WTC11 (cell line): ENCODE data around the gene CFAP119. TPM values are rescaled to one million over a fixed set of nuclear protein-coding genes. Genes with fewer than 3 reads are reported as not detected.

Experiments used
- ATAC-seq: fragments of 200-7000 bp; cut with Tn5 transposase; 2 replicates; pipeline ENCODE4 v1.10.0; 2021; ENCODE audit warnings: mild to moderate bottlenecking, moderate library complexity
- CTCF ChIA-PET: fragments of 300-600 bp; sonication (Branson Sonifier 250); formaldehyde crosslinking; loops from one replicate; lab custom pipeline; 2021; ENCODE audit warnings: antibody characterized with exemption; lab: Charles Lee
- POLR2A ChIA-PET: fragments of 350-600 bp; sonication (Branson Sonifier 250); formaldehyde crosslinking; loops from one replicate; lab custom pipeline; 2021; ENCODE audit warnings: antibody characterized with exemption; lab: Charles Lee
- DNase-seq: peaks from one replicate; pipeline ENCODE4 v3.0.0; 2021; ENCODE audit warnings: low spot score
- H3K27ac Mint-ChIP-seq: 2 replicates; pipeline ENCODE4 v1.8.0; 2021; ENCODE audit warnings: mixed read lengths
- H3K27me3 Mint-ChIP-seq: 2 replicates; pipeline ENCODE4 v1.8.0; 2021; ENCODE audit warnings: low read depth, mild to moderate bottlenecking, moderate library complexity, mixed read lengths
- H3K36me3 Mint-ChIP-seq: 2 replicates; pipeline ENCODE4 v1.8.0; 2021; ENCODE audit warnings: mixed read lengths
- H3K4me1 Mint-ChIP-seq: 2 replicates; pipeline ENCODE4 v1.8.0; 2022; ENCODE audit warnings: mixed read lengths
- H3K4me3 Mint-ChIP-seq: 2 replicates; pipeline ENCODE4 v1.8.0; 2021; ENCODE audit warnings: mild to moderate bottlenecking, moderate library complexity, mixed read lengths
- H3K9me3 Mint-ChIP-seq: 2 replicates; pipeline ENCODE4 v1.8.0; 2021; ENCODE audit warnings: mixed read lengths
- AR ChIP-seq: fragments of 250-450 bp; sonication (Bioruptor Pico); IDR thresholded peaks from 2 replicates; pipeline ENCODE4 v1.9.0; 2021; ENCODE audit warnings: mild to moderate bottlenecking
- ATF2 ChIP-seq: sonication (generic); formaldehyde crosslinking; IDR thresholded peaks from 2 replicates; pipeline ENCODE4 v1.8.1; 2022; ENCODE audit warnings: low read depth, missing genetic modification reagents, borderline replicate concordance
- CBFB ChIP-seq: sonication (generic); formaldehyde crosslinking; IDR thresholded peaks from 2 replicates; pipeline ENCODE4 v1.8.1; 2022; ENCODE audit warnings: mild to moderate bottlenecking, low read depth, missing genetic modification reagents
- E2F1 ChIP-seq: sonication (generic); formaldehyde crosslinking; IDR thresholded peaks from 2 replicates; pipeline ENCODE4 v1.8.0; 2022; ENCODE audit warnings: mild to moderate bottlenecking, missing genetic modification reagents
- ERG ChIP-seq: fragments of 250-450 bp; sonication (Bioruptor Pico); IDR thresholded peaks from 2 replicates; pipeline ENCODE4 v1.8.0; 2021; ENCODE audit warnings: mild to moderate bottlenecking
- ESRRA ChIP-seq: sonication (generic); formaldehyde crosslinking; IDR thresholded peaks from 2 replicates; pipeline ENCODE4 v1.8.1; 2022; ENCODE audit warnings: mild to moderate bottlenecking, missing genetic modification reagents, borderline replicate concordance
- GTF2I ChIP-seq: fragments of 250-450 bp; sonication (Bioruptor Pico); conservative IDR thresholded peaks from 2 replicates; pipeline ENCODE4 v1.4.0; 2021; ENCODE audit warnings: mild to moderate bottlenecking
- HMGA2 ChIP-seq: fragments of 250-450 bp; sonication (Bioruptor Pico); IDR thresholded peaks from 2 replicates; pipeline ENCODE4 v1.4.0; 2021; ENCODE audit warnings: mild to moderate bottlenecking, moderate library complexity
- IRF2 ChIP-seq: sonication (generic); formaldehyde crosslinking; IDR thresholded peaks from 2 replicates; pipeline ENCODE4 v1.8.0; 2022; ENCODE audit warnings: low read depth, missing genetic modification reagents, borderline replicate concordance
- JUN ChIP-seq: sonication (generic); formaldehyde crosslinking; IDR thresholded peaks from 2 replicates; pipeline ENCODE4 v1.8.0; 2023; ENCODE audit warnings: mild to moderate bottlenecking, missing genetic modification reagents
- NFE2L1 ChIP-seq: sonication (generic); formaldehyde crosslinking; IDR thresholded peaks from 2 replicates; pipeline ENCODE4 v1.8.1; 2023; ENCODE audit warnings: missing genetic modification reagents
- NFYB ChIP-seq: sonication (generic); formaldehyde crosslinking; conservative IDR thresholded peaks from 2 replicates; pipeline ENCODE4 v1.8.0; 2022; ENCODE audit warnings: low read depth, missing genetic modification reagents
- OVOL2 ChIP-seq: fragments of 250-450 bp; sonication (Bioruptor Pico); IDR thresholded peaks from 2 replicates; pipeline ENCODE4 v1.9.0; 2021; ENCODE audit warnings: mild to moderate bottlenecking, borderline replicate concordance
- SOX15 ChIP-seq: fragments of 250-450 bp; sonication (Bioruptor Pico); IDR thresholded peaks from 2 replicates; pipeline ENCODE4 v1.9.0; 2021; ENCODE audit warnings: mild to moderate bottlenecking
- TEAD1 ChIP-seq: sonication (generic); formaldehyde crosslinking; IDR thresholded peaks from 2 replicates; pipeline ENCODE4 v1.8.0; 2022; ENCODE audit warnings: mild to moderate bottlenecking, missing genetic modification reagents
- USF1 ChIP-seq: sonication (generic); formaldehyde crosslinking; IDR thresholded peaks from 2 replicates; pipeline ENCODE4 v1.8.0; 2022; ENCODE audit warnings: mild to moderate bottlenecking, missing genetic modification reagents
- ZBTB21 ChIP-seq: sonication (generic); formaldehyde crosslinking; IDR thresholded peaks from 2 replicates; pipeline ENCODE4 v1.8.1; 2023; ENCODE audit warnings: mild to moderate bottlenecking, missing genetic modification reagents, borderline replicate concordance
- ZNF219 ChIP-seq: sonication (generic); formaldehyde crosslinking; IDR thresholded peaks from 2 replicates; pipeline ENCODE4 v1.8.0; 2023; ENCODE audit warnings: missing genetic modification reagents, mild to moderate bottlenecking, borderline replicate concordance
- ZNF317 ChIP-seq: sonication (generic); formaldehyde crosslinking; IDR thresholded peaks from 2 replicates; pipeline ENCODE4 v1.8.1; 2023; ENCODE audit warnings: low read depth, mild to moderate bottlenecking, moderate library complexity, missing genetic modification reagents, borderline replicate concordance
- ZNF396 ChIP-seq: fragments of 250-450 bp; sonication (Bioruptor Pico); IDR thresholded peaks from 2 replicates; pipeline ENCODE4 v1.8.0; 2021; ENCODE audit warnings: mild to moderate bottlenecking, moderate library complexity, borderline replicate concordance
- ZNF425 ChIP-seq: fragments of 250-450 bp; sonication (Bioruptor Pico); conservative IDR thresholded peaks from 2 replicates; pipeline ENCODE4 v1.9.0; 2021; ENCODE audit warnings: mild to moderate bottlenecking
- ZNF512 ChIP-seq: sonication (generic); formaldehyde crosslinking; IDR thresholded peaks from 2 replicates; pipeline ENCODE4 v1.8.1; 2022; ENCODE audit warnings: missing genetic modification reagents, borderline replicate concordance
- total RNA-seq: library from RNA; stranded (reverse); gene quantifications from 3 replicates; pipeline ENCODE4 v1.2.3, GENCODE V29; 2021

Gene CFAP119
- total RNA-seq, 1 experiment from 2014 or later = 6.6 TPM

GRCh38 chr16:30808146-30808545 is 46.3 kb upstream of the CFAP119 start (continued):
- TF ChIP-seq ZNF512 = no peak
- TF ChIP-seq NFYB (CRISPR knock-in tag) = no peak
- TF ChIP-seq ERG (CRISPR knock-in tag) = no peak
- no peak for TF ChIP-seq NFE2L1 (CRISPR knock-in tag)
- TF ChIP-seq ATF2 (CRISPR knock-in tag) = no peak
- TF ChIP-seq CBFB (CRISPR knock-in tag) = no peak
- no peak for TF ChIP-seq SOX15 (CRISPR knock-in tag)
- TF ChIP-seq, all 79 proteins: peak for 0

- POLR2A ChIA-PET = interaction anchor here (1.2 to 2.7 kb wide), 7 partner anchors 18 to 115 kb away, joined by 3 to 15 read pairs (median 4); partner anchors contain the start of genes CTF1 and ZNF629
- DNase-seq (peak; percentile 79), ATAC-seq (peak; percentile 74)
- H3K4me3 Mint-ChIP-seq = peak overlapping the region; percentile 82
- peaks cover 14% of the 10 kb centered on the region for H3K4me1 Mint-ChIP-seq
- H3K36me3 Mint-ChIP-seq = no peaks in the 10 kb centered on the region
- peaks cover 79% of the 10 kb centered on the region for H3K27me3 Mint-ChIP-seq
- 0 out of 2 replicates have a peak overlapping the region, but pooled peaks have one; percentile 29 for H3K27ac Mint-ChIP-seq
- H3K9me3 Mint-ChIP-seq = no peaks in the 10 kb centered on the region
- CTCF ChIA-PET = interaction anchor here (0.5 to 3.5 kb wide), 20 partner anchors 9 to 237 kb away, joined by 3 to 26 read pairs (median 4); partner anchors contain the start of genes FBRS and ZNF629
- peak; percentile 71 for TF ChIP-seq GTF2I
- TF ChIP-seq USF1 (CRISPR knock-in tag) = peak; percentile 69
- no peak for TF ChIP-seq ZNF396
- no peak for TF ChIP-seq JUN (CRISPR knock-in tag)
- peak; percentile 75; the same call in 1 of the 2 replicates for TF ChIP-seq IRF2 (CRISPR knock-in tag)
- no peak for TF ChIP-seq ERG (CRISPR knock-in tag)
- no peak for TF ChIP-seq ZNF425
- TF ChIP-seq ESRRA (CRISPR knock-in tag) = no peak
- TF ChIP-seq ZNF317 (CRISPR knock-in tag) = no peak
- peak; percentile 22; the same call in 1 of the 2 replicates for TF ChIP-seq ZNF219 (CRISPR knock-in tag)
- TF ChIP-seq TEAD1 = no peak
- TF ChIP-seq ZBTB21 (CRISPR knock-in tag) = no peak; the same call in 1 of the 2 replicates
- TF ChIP-seq HMGA2 (CRISPR knock-in tag) = no peak
- no peak for TF ChIP-seq OVOL2
- no peak for TF ChIP-seq AR (CRISPR knock-in tag)
- peak; percentile 40; the same call in 1 of the 2 replicates for TF ChIP-seq E2F1
Observed at GRCh38 chr16:30805370-30806169, 43.7 kb upstream of the CFAP119 start.
